ENCODE data around the gene THBS3. TPM values are rescaled to one million over a fixed set of nuclear protein-coding genes. Genes with fewer than 3 reads are reported as not detected.

Gene THBS3
- total and polyA plus RNA-seq, 2 of the 4 experiments (the other 2 are of a cell fraction), result 15.1 to 30.4 TPM

GRCh38 chr1:155191904-155192303 is 15.8 kb downstream of the THBS3 start:
- 89% methylated on average over 10 of the region's 17 CpGs; no CpG with 5 or more reads in 1 of the 2 experiments for WGBS, 2 experiments (ENCODE audit: extremely low coverage in 2 of 2, insufficient read length in 1 of 2)
- Histone ChIP-seq H2BK5ac (ENCODE audit: low read depth, low read length, poor library complexity, severe bottlenecking) (no peak overlapping the region), H3K27ac (ENCODE audit: insufficient read depth, low read length) (no peak overlapping the region), H3K79me1 (ENCODE audit: low read depth in 1 of 2, low read length in 2 of 2) (peaks cover 13 to 17% of the 10 kb centered on the region in 2 experiments; a peak in 3 of 4 replicates), H3K4ac (ENCODE audit: low read depth, low read length) (no peak overlapping the region), H2BK20ac (ENCODE audit: low read depth, low read length) (no peak overlapping the region), H3K14ac (replicated peaks; ENCODE audit: low read depth, low read length) (no peak overlapping the region), H4K5ac (ENCODE audit: low read depth, low read length) (no peak overlapping the region), H2BK15ac (ENCODE audit: low read depth, low read length) (no peak overlapping the region), H3K4me2 (ENCODE audit: low read depth, low read length) (no peak overlapping the region), H3K4me3 (ENCODE audit: insufficient read depth, low read depth, low read length) (no peak overlapping the region), H2AK9ac (replicated peaks; ENCODE audit: low read depth, low read length, poor library complexity) (no peak overlapping the region), H3K9me3 (ENCODE audit: control insufficient read depth, insufficient read depth, low read length) (no peaks in the 10 kb centered on the region), H2AFZ (replicated peaks; ENCODE audit: low read length, poor library complexity) (no peak overlapping the region), H3K23ac (ENCODE audit: low read depth, low read length) (no peak overlapping the region), H3K9me1 (ENCODE audit: insufficient read depth, low read length) (peaks cover 13% of the 10 kb centered on the region), H3K27me3 (ENCODE audit: control insufficient read depth, insufficient read depth, low read length) (no peaks in the 10 kb centered on the region), H4K8ac (ENCODE audit: low read depth in 2 of 2, low read length in 2 of 2) (no peak overlapping the region; a peak in 1 of 4 replicates), H3K36me3 (ENCODE audit: control insufficient read depth, insufficient read depth, low read length) (0 out of 2 replicates have a peak, but pooled peaks cover 2% of the 10 kb centered on the region), H3K9ac (ENCODE audit: low read depth, low read length) (no peak overlapping the region), H3K4me1 (ENCODE audit: control insufficient read depth, insufficient read depth, low read length) (peaks cover 17% of the 10 kb centered on the region), H2AK5ac (ENCODE audit: low read depth, low read length) (no peak overlapping the region), H2BK120ac (ENCODE audit: low read depth, low read length) (no peak overlapping the region), H3K18ac (ENCODE audit: low read depth, low read length) (no peak overlapping the region), H4K20me1 (ENCODE audit: insufficient read depth, low read length) (no peaks in the 10 kb centered on the region), H3K56ac (ENCODE audit: extremely low read depth, insufficient read depth, low read length) (no peak overlapping the region), H4K91ac (ENCODE audit: insufficient read depth, low read depth, low read length) (no peak overlapping the region)
- BruUV-seq (replicated peaks), result no TSS peak
- in situ Hi-C loops (cut with MboI; ENCODE audit: low sequenced_read_pairs), result no loop called here
- no peak for ATAC-seq (ENCODE audit: low read depth)
- intact Hi-C loops (cut with micrococcal nuclease), result no loop called here
- POLR2A ChIA-PET (ENCODE audit: unreplicated experiment), result no interaction called here
- no peak for DNase-seq
- TF ChIP-seq RFX5 (IDR thresholded peaks at IDR 0.05; ENCODE audit: low read depth, low read length) (no peak), MXI1 (IDR thresholded peaks at IDR 0.05; ENCODE audit: borderline replicate concordance, low read depth, low read length) (no peak), CEBPB (IDR thresholded peaks at IDR 0.05; ENCODE audit: low read depth, low read length) (no peak), CHD1 (IDR thresholded peaks at IDR 0.05; ENCODE audit: low read depth, low read length) (no peak), BHLHE40 (IDR thresholded peaks at IDR 0.05; ENCODE audit: low read depth, low read length) (no peak), SMC3 (IDR thresholded peaks at IDR 0.05; ENCODE audit: low read depth, low read length) (no peak), CTCF (conservative IDR thresholded peaks at IDR 0.05; ENCODE audit: low read depth, low read length) (no peak), POLR2A (IDR thresholded peaks at IDR 0.05; ENCODE audit: low read depth, low read length) (no peak), FOS (IDR thresholded peaks at IDR 0.05; ENCODE audit: low read depth, low read length) (no peak), MAZ (IDR thresholded peaks at IDR 0.05; ENCODE audit: borderline replicate concordance, low read depth, low read length) (no peak), MAFK (IDR thresholded peaks at IDR 0.05; ENCODE audit: low read depth, low read length) (no peak), ELK1 (IDR thresholded peaks at IDR 0.05; ENCODE audit: borderline replicate concordance, low read depth, low read length) (no peak), RAD21 (IDR thresholded peaks at IDR 0.05; ENCODE audit: low read length) (no peak), USF2 (IDR thresholded peaks at IDR 0.05; ENCODE audit: low read depth, low read length) (no peak), RCOR1 (IDR thresholded peaks at IDR 0.05; ENCODE audit: insufficient replicate concordance, low read length) (no peak), NFE2L2 (IDR thresholded peaks at IDR 0.05; ENCODE audit: low read depth, low read length) (no peak)
- dilution Hi-C loops (cut with HindIII; ENCODE audit: low sequenced_read_pairs, unreplicated experiment), result no loop called here
- CTCF ChIA-PET, result no interaction called here
